ENCODE results near the gene UGT1A5. TPM values are rescaled to one million over a fixed set of nuclear protein-coding genes. Genes with fewer than 3 reads are reported as not detected.

Gene UGT1A5
- total RNA-seq, 4 donors from 2014 or later: 7.2 to 24.2 (median 15.0) TPM; not detected in 1

GRCh38 chr2:233803292-233803911 is 90.7 kb downstream of the UGT1A5 start:
- no peaks in the 10 kb centered on the region for H3K27me3 ChIP-seq
- no peaks in the 10 kb centered on the region for H3K9me3 ChIP-seq
- no peak overlapping the region for H3K4me3 ChIP-seq
- no peaks in the 10 kb centered on the region for H3K36me3 ChIP-seq
- no peak for TF ChIP-seq CTCF (IDR thresholded peaks at IDR 0.05)
- no peak overlapping the region for H3K27ac ChIP-seq
- no peaks in the 10 kb centered on the region for H3K4me1 ChIP-seq
- DNase-seq: peak in 1 of 3 donors; percentile 13

GRCh38 chr2:233803994-233804393 is 91.3 kb downstream of the UGT1A5 start:
- Histone ChIP-seq H3K27me3 (no peaks in the 10 kb centered on the region), H3K36me3 (no peaks in the 10 kb centered on the region), H3K4me1 (no peaks in the 10 kb centered on the region), H3K9me3 (no peaks in the 10 kb centered on the region), H3K27ac (no peak overlapping the region), H3K4me3 (no peak overlapping the region)
- peak in 2 of 3 donors; percentile 15 to 28 for DNase-seq
- TF ChIP-seq CTCF (IDR thresholded peaks at IDR 0.05): no peak
- TF ChIP-seq POLR2A (IDR thresholded peaks at IDR 0.05): no peak

- H3K27ac ChIP-seq: no peak overlapping the region
- DNase-seq: peak in 2 of 3 donors; percentile 35 to 43
- no peak overlapping the region for H3K4me3 ChIP-seq
- H3K36me3 ChIP-seq: no peaks in the 10 kb centered on the region
- H3K4me1 ChIP-seq: no peaks in the 10 kb centered on the region
- TF ChIP-seq POLR2A (IDR thresholded peaks at IDR 0.05) (no peak), CTCF (IDR thresholded peaks at IDR 0.05) (peak in 2 of 6 experiments; percentile 6 to 14)
- H3K27me3 ChIP-seq: no peaks in the 10 kb centered on the region
- H3K9me3 ChIP-seq: no peaks in the 10 kb centered on the region
These were observed 94.6 kb downstream of the UGT1A5 start for GRCh38 chr2:233807215-233807865.

- no peaks in the 10 kb centered on the region for H3K9me3 ChIP-seq
- peak in 2 of 3 donors; percentile 24 to 30 for DNase-seq
- TF ChIP-seq CTCF (IDR thresholded peaks at IDR 0.05) (no peak), POLR2A (IDR thresholded peaks at IDR 0.05) (no peak)
- no peaks in the 10 kb centered on the region for H3K36me3 ChIP-seq
- H3K4me3 ChIP-seq: no peak overlapping the region
- no peaks in the 10 kb centered on the region for H3K27me3 ChIP-seq
- no peaks in the 10 kb centered on the region for H3K4me1 ChIP-seq
- H3K27ac ChIP-seq: no peak overlapping the region
These were observed 95.5 kb downstream of the UGT1A5 start for GRCh38 chr2:233807966-233808935.

- Histone ChIP-seq H3K4me1 (no peaks in the 10 kb centered on the region), H3K27ac (no peak overlapping the region), H3K9me3 (no peaks in the 10 kb centered on the region), H3K36me3 (no peaks in the 10 kb centered on the region), H3K27me3 (no peaks in the 10 kb centered on the region), H3K4me3 (no peak overlapping the region)
- no peak for TF ChIP-seq POLR2A (IDR thresholded peaks at IDR 0.05)
- no peak for TF ChIP-seq CTCF (IDR thresholded peaks at IDR 0.05)
- DNase-seq: peak in 2 of 3 donors; percentile 6 to 17
These were observed 97.7 kb downstream of the UGT1A5 start for GRCh38 chr2:233810385-233810784.
